Peyer's patch (tissue), 4 donors: ENCODE data around the gene SOX5.

Experiments
- CTCF ChIP-seq, 6 experiments: fragments of 450-650 bp in 4 of 6; fragments of 200-600 bp in 2 of 6; sonication (generic) in 1 of 6; IDR thresholded peaks; one replicate each; pipeline ENCODE4 v1.5.1; 2017 to 2019; ENCODE audit warnings: antibody characterized with exemption in 6 of 6, mild to moderate bottlenecking in 3 of 6, moderate library complexity in 1 of 6
- POLR2A ChIP-seq, 2 donors: fragments of 450-650 bp; IDR thresholded peaks; one replicate each; pipeline ENCODE4 v1.5.1; 2017; ENCODE audit warnings: antibody characterized with exemption in 2 of 2, mild to moderate bottlenecking in 2 of 2, moderate library complexity in 2 of 2

DNA sequence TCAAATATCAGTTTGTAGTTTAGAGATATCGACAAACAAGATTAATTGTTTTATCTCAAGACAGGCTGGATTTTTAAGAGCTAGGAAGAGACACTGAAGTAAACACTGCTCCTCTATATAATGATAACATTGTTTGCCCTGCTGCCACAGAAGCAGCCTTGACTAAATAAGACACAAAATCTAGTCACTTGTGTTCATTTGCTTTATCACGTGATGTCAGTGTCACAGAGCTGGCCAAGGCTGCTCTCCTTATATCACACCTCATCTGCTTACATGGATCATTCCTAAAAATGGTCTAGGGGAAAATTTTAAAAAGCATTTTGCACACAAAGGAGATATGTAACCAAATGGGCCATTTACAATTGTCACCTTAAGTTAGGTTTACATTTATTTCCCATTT is 64.1 kb downstream of the SOX5 start:
- TF ChIP-seq CTCF (IDR thresholded peaks at IDR 0.05) (no peak), POLR2A (IDR thresholded peaks at IDR 0.05) (no peak)
